SU-DHL-6 (cell line): ENCODE data around the gene TADA1.

ENCODE experiments used
- H2AFZ ChIP-seq: fragments of 200-600 bp; sonication (generic); 2 replicates; pipeline ENCODE4 v1.6.1; 2014; ENCODE audit warnings: low read depth, mild to moderate bottlenecking, moderate library complexity, mixed read lengths, antibody characterized with exemption, low read length; ENCODE audit not compliant: severe bottlenecking
- H3F3A ChIP-seq: fragments of 200-600 bp; shearing (Covaris generic); 2 replicates; pipeline ENCODE4 v1.6.0; 2016; ENCODE audit warnings: antibody characterized with exemption, mild to moderate bottlenecking; ENCODE audit not compliant: insufficient read depth
- H3K27ac ChIP-seq: fragments of 200-600 bp; sonication (generic); 2 replicates; pipeline ENCODE4 v1.5.1; 2016; ENCODE audit warnings: low read depth, mild to moderate bottlenecking, low read length, moderate library complexity, mixed read lengths
- H3K27me3 ChIP-seq: fragments of 200-600 bp; sonication (generic), shearing (Covaris generic); 2 replicates; pipeline ENCODE4 v1.6.0; 2014; ENCODE audit warnings: mild to moderate bottlenecking, low read length
- H3K36me3 ChIP-seq: fragments of 200-600 bp; sonication (generic); 2 replicates; pipeline ENCODE4 v1.6.1; 2014; ENCODE audit warnings: mild to moderate bottlenecking, low read length, mixed read lengths
- H3K4me2 ChIP-seq: fragments of 300-600, 200-600 bp; shearing (Covaris generic), sonication (generic); 2 replicates; pipeline ENCODE4 v1.6.0; 2014; ENCODE audit warnings: low read length, low read depth, mild to moderate bottlenecking; ENCODE audit not compliant: poor library complexity, severe bottlenecking
- H3K4me3 ChIP-seq: fragments of 200-600 bp; sonication (generic); 2 replicates; pipeline ENCODE4 v1.5.1; 2014; ENCODE audit warnings: antibody characterized with exemption, low read length, mild to moderate bottlenecking, mixed read lengths; ENCODE audit not compliant: insufficient read depth, poor library complexity, severe bottlenecking
- H3K79me2 ChIP-seq: fragments of 200-600 bp; sonication (generic); 2 replicates; pipeline ENCODE4 v1.6.1; 2014; ENCODE audit warnings: mild to moderate bottlenecking, low read length, moderate library complexity; ENCODE audit not compliant: insufficient read depth
- H3K9ac ChIP-seq: fragments of 200-600 bp; sonication (generic); 2 replicates; pipeline ENCODE4 v1.7.0; 2014; ENCODE audit warnings: mild to moderate bottlenecking, low read length
- H3K9me2 ChIP-seq: fragments of 200-600 bp; sonication (generic); replicated peaks from 2 replicates; pipeline ENCODE4 v1.6.1; 2014; ENCODE audit warnings: low read length; ENCODE audit not compliant: insufficient read depth
- H3K9me3 ChIP-seq: fragments of 200-600 bp; sonication (generic); 2 replicates; pipeline ENCODE4 v1.6.1; 2014; ENCODE audit warnings: low read length, mixed read lengths; ENCODE audit not compliant: insufficient read depth
- H4K20me1 ChIP-seq: fragments of 200-600 bp; sonication (generic); 2 replicates; pipeline ENCODE4 v1.6.1; 2014; ENCODE audit warnings: low read depth, mild to moderate bottlenecking, antibody characterized with exemption, low read length, moderate library complexity, mixed read lengths
- CTCF ChIP-seq: fragments of 200-600 bp; sonication (generic); IDR thresholded peaks from one replicate; pipeline ENCODE4 v1.5.1; 2017; ENCODE audit warnings: antibody characterized with exemption, mild to moderate bottlenecking, low read length, moderate library complexity; ENCODE audit not compliant: insufficient read depth, poor library complexity, severe bottlenecking
- EZH2phosphoT487 ChIP-seq: fragments of 200-600 bp; sonication (generic), shearing (Covaris generic); conservative IDR thresholded peaks from 2 replicates; pipeline ENCODE4 v1.6.1; 2018; ENCODE audit warnings: mild to moderate bottlenecking, antibody characterized with exemption, low read length, moderate library complexity, mixed read lengths

The TADA1 gene

DNA sequence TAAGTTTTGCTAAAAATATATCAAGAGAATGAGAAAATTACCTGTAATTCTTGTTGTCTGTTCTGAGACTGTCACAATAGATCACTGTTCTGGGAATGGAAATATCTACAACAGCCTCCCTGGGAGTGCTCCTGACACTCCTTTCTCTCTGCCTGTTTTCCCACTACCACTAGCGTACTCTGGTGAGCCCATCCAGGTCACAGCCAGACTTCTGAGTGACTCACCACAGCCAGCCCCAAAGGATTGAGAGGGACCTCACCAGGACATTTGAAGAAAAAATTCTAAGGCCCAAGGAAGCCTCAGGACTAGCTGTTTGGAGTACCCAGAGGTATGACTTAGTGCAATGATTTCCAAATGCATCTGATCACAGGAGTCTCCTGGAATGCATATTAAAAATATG is 39.0 kb upstream of the TADA1 start:
- Histone ChIP-seq H3F3A (no peaks in the 10 kb centered on the region), H3K27me3 (no peaks in the 10 kb centered on the region), H3K9me3 (0 out of 2 replicates have a peak, but pooled peaks cover 4% of the 10 kb centered on the region), H4K20me1 (no peaks in the 10 kb centered on the region), H3K36me3 (0 out of 2 replicates have a peak, but pooled peaks cover 4% of the 10 kb centered on the region), H3K4me2 (no peak overlapping the region), H2AFZ (no peak overlapping the region), H3K9me2 (no peaks in the 10 kb centered on the region), H3K9ac (no peak overlapping the region), H3K4me3 (no peak overlapping the region), H3K79me2 (no peaks in the 10 kb centered on the region), H3K27ac (no peak overlapping the region)
- TF ChIP-seq EZH2phosphoT487: no peak
- TF ChIP-seq CTCF: no peak

DNA sequence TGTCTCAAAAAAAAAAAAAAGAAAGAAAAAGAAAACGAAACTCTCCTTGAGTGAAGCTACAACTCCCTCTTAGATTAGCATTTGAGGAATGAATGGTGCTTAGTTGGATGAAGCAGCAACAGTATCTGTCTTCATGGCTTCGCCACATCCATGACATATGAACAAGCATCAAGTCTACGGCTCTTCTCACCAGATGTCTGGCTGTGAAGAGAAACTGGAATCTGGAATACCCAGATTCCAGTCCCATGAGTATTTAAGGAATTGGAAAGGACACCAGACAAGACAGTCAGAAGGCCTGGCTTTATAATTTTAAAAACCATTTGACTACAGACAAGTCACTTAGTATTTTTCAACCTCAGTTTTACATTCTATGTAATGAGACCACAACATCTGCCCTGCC is 38.0 kb upstream of the TADA1 start:
- Histone ChIP-seq H3K4me2 (no peak overlapping the region), H3K36me3 (0 out of 2 replicates have a peak, but pooled peaks cover 4% of the 10 kb centered on the region), H3K27me3 (no peaks in the 10 kb centered on the region), H3K27ac (no peak overlapping the region), H3K4me3 (no peak overlapping the region), H4K20me1 (no peaks in the 10 kb centered on the region), H2AFZ (no peak overlapping the region), H3K79me2 (no peaks in the 10 kb centered on the region), H3K9me2 (no peaks in the 10 kb centered on the region), H3F3A (no peaks in the 10 kb centered on the region), H3K9ac (no peak overlapping the region), H3K9me3 (0 out of 2 replicates have a peak, but pooled peaks cover 4% of the 10 kb centered on the region)
- no peak for TF ChIP-seq CTCF
- TF ChIP-seq EZH2phosphoT487: no peak

DNA sequence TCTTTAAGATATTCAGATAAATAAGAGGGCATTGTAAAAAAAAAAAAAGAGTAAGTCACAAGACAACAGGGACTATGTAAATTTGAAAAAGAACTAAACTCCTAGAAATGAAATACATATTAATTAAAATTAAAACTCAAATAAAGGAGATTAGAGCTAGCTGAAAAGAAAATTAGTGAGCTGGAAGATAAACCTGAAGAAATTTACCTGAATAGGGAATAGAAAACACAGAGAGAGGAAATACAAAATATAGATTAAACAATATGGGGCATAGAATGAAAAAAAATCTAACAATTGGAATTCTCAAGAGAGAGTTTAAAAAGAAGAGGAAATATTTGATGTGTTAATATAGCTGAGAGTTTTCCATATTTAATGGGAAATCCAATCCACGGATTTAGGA is 35.6 kb upstream of the TADA1 start:
- Histone ChIP-seq H3K9me3 (0 out of 2 replicates have a peak, but pooled peaks cover 4% of the 10 kb centered on the region), H3K4me2 (no peak overlapping the region), H2AFZ (no peak overlapping the region), H3K9me2 (no peaks in the 10 kb centered on the region), H3K27me3 (no peaks in the 10 kb centered on the region), H3K9ac (no peak overlapping the region), H4K20me1 (no peaks in the 10 kb centered on the region), H3F3A (no peaks in the 10 kb centered on the region), H3K27ac (no peak overlapping the region), H3K79me2 (no peaks in the 10 kb centered on the region), H3K4me3 (no peak overlapping the region), H3K36me3 (0 out of 2 replicates have a peak, but pooled peaks cover 4% of the 10 kb centered on the region)
- TF ChIP-seq CTCF (no peak), EZH2phosphoT487 (no peak)
